GM23338 (cell line): ENCODE measurements around the gene STAT4.

Source experiments
- CREB1 ChIP-seq: fragments of 250-450 bp; sonication (Bioruptor Pico); IDR thresholded peaks from 2 replicates; pipeline ENCODE4 v1.5.0; 2020; ENCODE audit warnings: low read depth, mild to moderate bottlenecking, moderate library complexity
- CTCF ChIP-seq, 2 experiments: fragments of 200-600 bp in 1 of 2; sonication (generic) in 1 of 2; conservative IDR thresholded peaks; 2 replicates each; pipeline versions ENCODE4 v1.5.1 to v1.6.1; 2016 to 2017; ENCODE audit warnings: antibody characterized with exemption in 2 of 2, low read depth in 2 of 2, mild to moderate bottlenecking in 2 of 2, moderate library complexity in 1 of 2
- ETS1 ChIP-seq: IDR thresholded peaks from 2 replicates; pipeline ENCODE4 v1.6.1; 2016; ENCODE audit warnings: antibody characterized with exemption
- EZH2 ChIP-seq: fragments of 200-600 bp; sonication (generic); IDR thresholded peaks from one replicate; pipeline ENCODE4 v1.8.0; 2017; ENCODE audit warnings: antibody characterized with exemption, mild to moderate bottlenecking, low read depth; ENCODE audit not compliant: unreplicated experiment
- EZH2phosphoT487 ChIP-seq: fragments of 200-600 bp; sonication (generic); IDR thresholded peaks from one replicate; pipeline ENCODE4 v1.8.1; 2018; ENCODE audit warnings: antibody characterized with exemption; ENCODE audit not compliant: unreplicated experiment
- JUNB ChIP-seq: IDR thresholded peaks from one replicate; pipeline ENCODE4 v1.6.1; 2016; ENCODE audit warnings: antibody characterized with exemption; ENCODE audit not compliant: unreplicated experiment
- POLR2AphosphoS5 ChIP-seq: IDR thresholded peaks from 2 replicates; pipeline ENCODE4 v1.6.1; 2016; ENCODE audit warnings: antibody characterized with exemption, low read depth
- STAT1 ChIP-seq: IDR thresholded peaks from one replicate; pipeline ENCODE4 v1.6.1; 2016; ENCODE audit warnings: antibody characterized with exemption; ENCODE audit not compliant: unreplicated experiment
- ZNF331 ChIP-seq: fragments of 250-450 bp; sonication (Bioruptor Pico); IDR thresholded peaks from 2 replicates; pipeline ENCODE4 v1.5.0; 2020; ENCODE audit warnings: low read depth, mild to moderate bottlenecking, moderate library complexity
- TF ChIP-seq, protein P1 (sequence below): IDR thresholded peaks from one replicate; pipeline ENCODE4 v1.6.1; 2018; ENCODE audit warnings: antibody characterized with exemption; ENCODE audit not compliant: unreplicated experiment

GRCh38 chr2:191128172-191128910, 22.5 kb downstream of the STAT4 start:
- TF ChIP-seq CTCF (conservative IDR thresholded peaks at IDR 0.05; ENCODE audit: low read depth in 2 of 2) = no peak
- TF ChIP-seq STAT1 = no peak
- TF ChIP-seq EZH2 = no peak
- TF ChIP-seq JUNB = no peak
- no peak for TF ChIP-seq POLR2AphosphoS5
- TF ChIP-seq ZNF331 (CRISPR knock-in tag) = no peak
- no peak for TF ChIP-seq ETS1
- no peak for TF ChIP-seq EZH2phosphoT487
- TF ChIP-seq CREB1 (CRISPR knock-in tag) = no peak
- TF ChIP-seq, protein P1, sequence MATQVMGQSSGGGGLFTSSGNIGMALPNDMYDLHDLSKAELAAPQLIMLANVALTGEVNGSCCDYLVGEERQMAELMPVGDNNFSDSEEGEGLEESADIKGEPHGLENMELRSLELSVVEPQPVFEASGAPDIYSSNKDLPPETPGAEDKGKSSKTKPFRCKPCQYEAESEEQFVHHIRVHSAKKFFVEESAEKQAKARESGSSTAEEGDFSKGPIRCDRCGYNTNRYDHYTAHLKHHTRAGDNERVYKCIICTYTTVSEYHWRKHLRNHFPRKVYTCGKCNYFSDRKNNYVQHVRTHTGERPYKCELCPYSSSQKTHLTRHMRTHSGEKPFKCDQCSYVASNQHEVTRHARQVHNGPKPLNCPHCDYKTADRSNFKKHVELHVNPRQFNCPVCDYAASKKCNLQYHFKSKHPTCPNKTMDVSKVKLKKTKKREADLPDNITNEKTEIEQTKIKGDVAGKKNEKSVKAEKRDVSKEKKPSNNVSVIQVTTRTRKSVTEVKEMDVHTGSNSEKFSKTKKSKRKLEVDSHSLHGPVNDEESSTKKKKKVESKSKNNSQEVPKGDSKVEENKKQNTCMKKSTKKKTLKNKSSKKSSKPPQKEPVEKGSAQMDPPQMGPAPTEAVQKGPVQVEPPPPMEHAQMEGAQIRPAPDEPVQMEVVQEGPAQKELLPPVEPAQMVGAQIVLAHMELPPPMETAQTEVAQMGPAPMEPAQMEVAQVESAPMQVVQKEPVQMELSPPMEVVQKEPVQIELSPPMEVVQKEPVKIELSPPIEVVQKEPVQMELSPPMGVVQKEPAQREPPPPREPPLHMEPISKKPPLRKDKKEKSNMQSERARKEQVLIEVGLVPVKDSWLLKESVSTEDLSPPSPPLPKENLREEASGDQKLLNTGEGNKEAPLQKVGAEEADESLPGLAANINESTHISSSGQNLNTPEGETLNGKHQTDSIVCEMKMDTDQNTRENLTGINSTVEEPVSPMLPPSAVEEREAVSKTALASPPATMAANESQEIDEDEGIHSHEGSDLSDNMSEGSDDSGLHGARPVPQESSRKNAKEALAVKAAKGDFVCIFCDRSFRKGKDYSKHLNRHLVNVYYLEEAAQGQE = no peak
